Activated T-cell treated with anti-CD3 and anti-CD28 coated beads, Interleukin-2, amount 50 U/mL, for 72 hours (primary cell): Measurements from ENCODE around the gene HHLA2. TPM values are rescaled to one million over a fixed set of nuclear protein-coding genes. Genes with fewer than 3 reads are reported as not detected.
A peak's percentile ranks its signal among the peaks of the same experiment; 100 is the strongest.
"Not testable (repeated sequence)": the region's sequence is repeated elsewhere in the genome, so short reads cannot be mapped to it uniquely, and the experiment has no call there.

Experiments used
- ATAC-seq, 2 donors: fragments of 150-1000 bp; cut with Tn5 transposase; replicated peaks in 1 of 2; 2 replicates each; pipeline ENCODE4 v1.10.0; 2021; ENCODE audit warnings: moderate library complexity in 2 of 2, mild to moderate bottlenecking in 1 of 2
- DNase-seq, 2 donors: peaks; one replicate each; pipeline ENCODE4 v3.0.0; 2021 to 2022; ENCODE audit warnings: mixed read lengths in 1 of 2
- H3K27ac Mint-ChIP-seq: one replicate; pipeline ENCODE4 v1.8.0; 2022; ENCODE audit warnings: mild to moderate bottlenecking, moderate library complexity, mixed read lengths
- H3K27me3 Mint-ChIP-seq: one replicate; pipeline ENCODE4 v1.8.0; 2022; ENCODE audit warnings: low read depth, mixed read lengths
- H3K36me3 Mint-ChIP-seq, 2 donors: one replicate each; pipeline ENCODE4 v1.8.0; 2022; ENCODE audit warnings: mixed read lengths in 2 of 2, mild to moderate bottlenecking in 1 of 2; ENCODE audit not compliant: insufficient read depth in 2 of 2
- H3K4me1 Mint-ChIP-seq: one replicate; pipeline ENCODE4 v1.8.0; 2022; ENCODE audit warnings: low read depth, mixed read lengths
- H3K4me3 Mint-ChIP-seq, 2 donors: one replicate each; pipeline ENCODE4 v1.8.0; 2022; ENCODE audit warnings: mild to moderate bottlenecking in 2 of 2, mixed read lengths in 2 of 2, moderate library complexity in 2 of 2
- H3K9me3 Mint-ChIP-seq, 2 donors: one replicate each; pipeline ENCODE4 v1.8.0; 2022; ENCODE audit warnings: mixed read lengths in 2 of 2
- total RNA-seq, 2 donors: library from RNA; stranded (reverse); gene quantifications; one replicate each; pipeline ENCODE4 v1.2.3, GENCODE V29; 2022

HHLA2 gene
- total RNA-seq, 2 donors from 2014 or later, result 1.9 TPM

DNA sequence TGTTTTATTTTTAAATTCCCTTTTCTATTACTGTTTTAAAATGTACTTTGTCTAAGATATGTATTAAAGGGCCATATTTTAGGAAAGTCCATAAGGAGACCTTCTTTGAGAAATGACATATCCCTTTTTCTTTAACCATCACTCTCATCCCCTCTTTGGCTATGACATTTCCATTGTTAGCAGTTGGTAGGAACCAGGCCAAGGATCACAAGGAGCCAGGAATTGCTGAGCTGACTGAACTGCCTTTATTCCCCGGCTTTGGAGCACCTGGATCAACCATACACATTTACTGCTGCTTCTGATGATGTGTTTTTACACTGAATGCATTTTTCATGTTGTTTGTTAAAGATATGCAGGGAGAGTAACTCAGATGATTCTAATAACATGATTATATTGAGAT, 79.7 kb downstream of the HHLA2 start:
- Mint-ChIP-seq H3K27ac (no peak overlapping the region), H3K36me3 (peaks cover 2% of the 10 kb centered on the region in 2 donors), H3K27me3 (peaks cover 6% of the 10 kb centered on the region), H3K4me3 (no peak overlapping the region), H3K9me3 (peaks cover 0 to 8% of the 10 kb centered on the region in 2 donors), H3K4me1 (no peaks in the 10 kb centered on the region)
- DNase-seq, result no peak
- no peak for ATAC-seq

DNA sequence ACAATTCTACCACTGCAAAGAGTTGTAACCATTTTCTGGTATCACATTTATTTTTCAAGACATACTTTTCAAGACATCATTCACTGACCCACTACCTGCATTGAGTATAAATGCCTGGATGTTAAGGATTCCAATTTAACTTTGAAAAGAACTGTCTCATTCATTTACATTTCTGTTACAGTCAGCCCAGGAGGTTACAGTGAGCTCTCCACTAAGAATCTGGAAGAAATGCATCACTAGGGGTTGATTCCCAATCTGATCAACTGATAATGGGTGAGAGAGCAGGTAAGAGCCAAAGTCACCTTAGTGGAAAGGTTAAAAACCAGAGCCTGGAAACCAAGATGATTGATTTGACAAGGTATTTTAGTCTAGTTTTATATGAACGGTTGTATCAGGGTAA, 81.0 kb downstream of the HHLA2 start:
- no peak for DNase-seq
- no peaks in the 10 kb centered on the region for H3K27me3 Mint-ChIP-seq

DNA sequence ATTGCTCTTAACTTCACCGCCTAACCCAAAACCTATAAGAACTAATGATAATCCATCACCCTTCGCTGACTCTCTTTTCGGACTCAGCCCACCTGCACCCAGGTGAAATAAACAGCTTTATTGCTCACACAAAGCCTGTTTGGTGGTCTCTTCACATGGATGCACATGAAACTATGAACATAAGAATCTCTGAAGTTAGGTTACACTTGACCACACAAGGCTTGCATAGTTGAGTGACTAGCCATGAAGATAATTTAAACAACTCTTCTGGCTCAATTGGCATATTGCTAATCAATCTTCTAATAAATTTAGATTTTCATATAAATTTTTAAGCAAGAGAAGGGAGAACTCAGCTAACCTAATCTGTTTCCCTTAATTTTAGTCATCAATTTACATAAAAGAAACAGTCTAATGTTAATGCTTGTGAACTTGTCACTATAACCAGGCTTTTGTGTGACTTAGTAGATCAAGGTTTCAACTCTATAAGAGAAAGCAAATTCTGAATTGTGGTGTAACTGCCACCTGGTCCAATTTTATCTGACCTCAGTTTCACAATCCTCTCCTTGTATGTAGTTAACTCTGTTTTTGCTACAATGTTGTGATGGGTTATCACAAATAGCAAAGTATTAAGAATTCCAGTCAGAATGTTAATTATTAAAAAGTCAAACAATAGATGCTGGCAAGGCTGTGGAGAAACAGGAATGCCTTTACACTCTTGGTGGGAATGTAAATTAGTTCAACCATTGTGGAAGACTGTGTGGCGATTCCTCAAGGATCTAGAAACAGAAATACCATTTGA, 82.0 kb downstream of the HHLA2 start:
- DNase-seq, result no peak
- no peaks in the 10 kb centered on the region for H3K36me3 Mint-ChIP-seq
- H3K27ac Mint-ChIP-seq, result no peak overlapping the region
- no peaks in the 10 kb centered on the region for H3K27me3 Mint-ChIP-seq
- H3K4me3 Mint-ChIP-seq, result no peak overlapping the region
- peaks cover 0 to 2% of the 10 kb centered on the region in 2 donors for H3K9me3 Mint-ChIP-seq
- H3K4me1 Mint-ChIP-seq, result no peaks in the 10 kb centered on the region
- ATAC-seq, result no peak

More for the DNA sequence above, 81.0 kb downstream of the HHLA2 start:
- no peak overlapping the region for H3K4me3 Mint-ChIP-seq
- no peak for ATAC-seq
- H3K36me3 Mint-ChIP-seq, result peaks cover 2% of the 10 kb centered on the region in 2 donors
- H3K9me3 Mint-ChIP-seq, result peaks cover 0 to 5% of the 10 kb centered on the region in 2 donors
- no peaks in the 10 kb centered on the region for H3K4me1 Mint-ChIP-seq
- H3K27ac Mint-ChIP-seq, result no peak overlapping the region

DNA sequence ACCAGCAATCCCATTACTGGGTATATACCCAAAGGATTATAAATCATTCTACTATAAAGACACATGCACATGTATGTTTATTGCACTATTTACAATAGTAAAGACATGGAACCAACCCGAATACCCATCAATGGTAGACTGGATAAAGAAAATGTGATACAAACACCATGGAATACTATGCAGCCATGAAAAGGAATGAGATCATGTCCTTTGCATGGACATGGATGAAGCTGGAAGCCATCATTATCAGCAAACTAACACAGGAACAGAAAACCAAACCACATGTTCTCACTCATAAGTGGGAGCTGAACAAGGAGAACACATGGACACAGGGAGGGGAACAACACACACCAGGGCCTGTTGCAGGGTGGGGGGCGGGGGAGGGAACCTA, 82.6 kb downstream of the HHLA2 start:
- H3K27ac Mint-ChIP-seq, H3K27me3 Mint-ChIP-seq: not testable (repeated sequence)

GRCh38 chr3:108380128-108380795, 83.9 kb downstream of the HHLA2 start:
- peaks cover 2% of the 10 kb centered on the region for H3K27me3 Mint-ChIP-seq
- no peaks in the 10 kb centered on the region for H3K36me3 Mint-ChIP-seq
- DNase-seq (no peak), ATAC-seq (no peak)
- H3K27ac Mint-ChIP-seq, result no peak overlapping the region
- no peaks in the 10 kb centered on the region for H3K4me1 Mint-ChIP-seq
- no peak overlapping the region for H3K4me3 Mint-ChIP-seq
- H3K9me3 Mint-ChIP-seq, result peaks cover 0 to 2% of the 10 kb centered on the region in 2 donors

More for the DNA sequence above, 82.6 kb downstream of the HHLA2 start:
- H3K36me3 Mint-ChIP-seq, DNase-seq, H3K4me3 Mint-ChIP-seq, H3K4me1 Mint-ChIP-seq, ATAC-seq, H3K9me3 Mint-ChIP-seq: not testable (repeated sequence)

DNA sequence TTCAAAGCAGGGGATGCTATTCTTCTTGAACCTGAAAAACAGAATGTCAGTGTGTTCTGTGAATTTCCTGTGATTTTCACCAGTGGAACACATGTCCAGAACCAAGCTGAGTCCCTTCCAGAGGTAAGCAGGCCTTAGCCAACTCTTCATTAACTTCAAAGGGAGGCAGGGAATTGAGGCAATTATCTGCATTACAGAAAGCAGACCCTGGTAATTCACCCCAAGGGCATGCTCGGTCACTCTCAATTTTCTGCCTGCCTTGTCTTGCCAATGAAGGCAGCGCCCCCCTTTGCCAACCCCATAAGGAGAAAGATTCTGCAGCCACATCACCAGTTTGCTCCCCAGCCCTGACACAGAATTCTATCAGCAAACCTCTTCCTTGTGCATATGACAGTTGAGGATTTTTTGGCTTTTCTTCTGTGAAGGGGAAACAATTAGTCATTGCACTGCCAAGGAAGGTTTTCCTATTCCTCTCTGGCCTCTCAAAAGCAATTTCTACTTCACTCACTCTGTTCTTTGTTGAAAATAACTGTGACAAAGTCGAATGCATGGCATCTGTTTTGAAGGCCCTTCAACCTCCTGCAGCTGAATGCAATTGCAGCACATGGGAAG, 85.3 kb downstream of the HHLA2 start:
- Mint-ChIP-seq H3K36me3 (no peaks in the 10 kb centered on the region), H3K27me3 (peaks cover 15% of the 10 kb centered on the region), H3K4me3 (no peak overlapping the region), H3K4me1 (peaks cover 4% of the 10 kb centered on the region), H3K27ac (no peak overlapping the region), H3K9me3 (peaks cover 0 to 2% of the 10 kb centered on the region in 2 donors)
- DNase-seq (no peak), ATAC-seq (no peak)

DNA sequence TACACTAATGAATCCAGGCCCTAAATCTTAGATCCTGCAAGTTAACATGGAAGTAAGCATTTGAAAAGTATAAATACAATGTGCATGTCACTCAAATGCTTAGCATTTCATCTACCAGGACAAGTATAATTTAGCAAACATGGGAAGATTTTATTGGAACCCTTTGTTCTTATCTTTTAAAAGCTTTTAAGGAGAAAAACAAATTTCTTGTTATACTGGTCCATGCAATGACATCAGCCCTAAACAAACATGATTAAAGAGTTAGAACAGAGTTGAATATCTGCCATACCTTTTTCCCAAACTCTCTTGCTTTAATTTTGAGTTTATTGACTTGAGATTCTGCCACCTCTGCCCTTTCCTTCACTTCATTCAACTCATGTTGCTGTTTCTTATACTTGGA, 87.0 kb downstream of the HHLA2 start:
- Mint-ChIP-seq H3K4me3 (no peak overlapping the region), H3K27ac (no peak overlapping the region), H3K27me3 (peaks cover 17% of the 10 kb centered on the region), H3K4me1 (peaks cover 21% of the 10 kb centered on the region), H3K9me3 (peaks cover 0 to 2% of the 10 kb centered on the region in 2 donors), H3K36me3 (no peaks in the 10 kb centered on the region)
- ATAC-seq, result no peak
- DNase-seq, result no peak

GRCh38 chr3:108387063-108387462, 90.7 kb downstream of the HHLA2 start:
- Mint-ChIP-seq H3K9me3 (no peaks in the 10 kb centered on the region), H3K27ac (no peak overlapping the region), H3K4me1 (peaks cover 33% of the 10 kb centered on the region), H3K27me3 (peaks cover 32% of the 10 kb centered on the region), H3K36me3 (no peaks in the 10 kb centered on the region), H3K4me3 (no peak overlapping the region)
- ATAC-seq, result no peak
- no peak for DNase-seq

DNA sequence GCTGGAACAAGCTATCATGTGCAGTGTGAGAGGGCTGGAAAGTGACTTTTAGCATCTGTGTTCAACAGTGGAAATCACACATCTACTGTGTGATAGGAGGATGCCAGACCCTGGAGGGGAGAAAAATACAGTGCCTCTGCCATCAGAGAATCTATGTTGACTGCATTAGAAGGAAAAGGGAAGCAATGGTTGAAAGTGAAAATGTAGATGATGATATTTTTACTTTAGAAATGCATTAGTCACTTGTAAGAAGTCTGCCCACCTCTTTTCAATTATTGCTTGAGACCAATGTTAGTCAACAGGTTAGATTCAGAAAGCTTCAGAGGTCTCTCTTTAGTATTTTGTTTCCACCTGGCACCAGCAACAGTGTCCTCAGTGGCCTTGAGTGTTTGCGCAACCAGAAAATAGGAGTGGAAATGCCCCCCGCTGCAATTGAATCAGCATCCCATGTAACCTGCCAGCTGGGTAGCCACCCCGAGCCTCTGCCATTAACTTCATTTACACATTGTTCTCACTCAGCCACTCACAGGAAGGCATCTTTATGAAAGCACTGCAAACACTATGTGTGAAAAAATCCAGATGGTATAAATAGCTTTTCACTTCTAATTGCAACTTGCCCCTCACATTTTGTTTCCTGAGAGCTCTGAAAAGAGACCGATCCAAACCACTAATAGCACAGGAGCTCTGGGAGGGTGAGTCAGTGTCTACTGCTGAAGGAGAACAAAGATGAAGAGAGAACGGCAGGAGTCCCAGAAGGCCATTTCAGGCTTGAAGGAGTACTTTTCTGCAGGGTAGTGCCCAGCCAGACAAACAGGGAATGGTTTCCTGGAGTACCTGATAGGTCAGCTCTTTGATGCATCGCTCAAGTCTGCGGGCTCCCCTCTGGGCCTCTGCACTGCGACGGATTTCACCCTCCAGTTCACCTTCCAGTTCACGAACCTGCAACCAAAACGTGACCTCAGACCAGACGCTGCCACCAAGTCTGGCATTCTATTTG, 92.1 kb downstream of the HHLA2 start:
- no peaks in the 10 kb centered on the region for H3K9me3 Mint-ChIP-seq
- ATAC-seq (peak; percentile 80 to 88), DNase-seq (peak in 1 of 2 donors; percentile 7)
- peak overlapping the region; percentile 11 to 41 for H3K4me3 Mint-ChIP-seq
- peak overlapping the region; percentile 3 for H3K27ac Mint-ChIP-seq
- peaks cover 33% of the 10 kb centered on the region for H3K4me1 Mint-ChIP-seq
- H3K27me3 Mint-ChIP-seq, result peaks cover 46% of the 10 kb centered on the region
- H3K36me3 Mint-ChIP-seq, result no peaks in the 10 kb centered on the region

DNA sequence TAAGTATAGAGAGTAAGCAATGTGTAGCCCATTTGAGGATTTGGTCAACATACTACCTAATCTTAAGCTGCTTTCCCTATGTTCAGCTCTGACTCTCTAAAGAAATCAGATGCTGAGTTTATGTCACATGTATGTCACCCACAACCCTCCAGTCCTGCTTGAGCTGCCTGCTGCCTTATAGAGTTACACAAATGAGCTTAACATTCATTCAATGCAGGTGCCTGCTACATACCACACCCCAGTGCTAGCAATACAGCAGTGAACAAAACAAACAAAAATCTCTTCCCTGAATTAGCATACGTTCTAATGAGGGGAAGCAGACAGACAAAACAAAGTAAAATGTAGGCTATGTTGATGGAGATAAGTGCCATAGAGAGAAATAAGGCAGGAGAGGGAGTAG, 93.0 kb downstream of the HHLA2 start:
- Mint-ChIP-seq H3K36me3 (no peaks in the 10 kb centered on the region), H3K4me3 (no peak overlapping the region), H3K9me3 (no peaks in the 10 kb centered on the region), H3K27me3 (peaks cover 52% of the 10 kb centered on the region), H3K27ac (no peak overlapping the region), H3K4me1 (peaks cover 33% of the 10 kb centered on the region)
- ATAC-seq (no peak), DNase-seq (no peak)

DNA sequence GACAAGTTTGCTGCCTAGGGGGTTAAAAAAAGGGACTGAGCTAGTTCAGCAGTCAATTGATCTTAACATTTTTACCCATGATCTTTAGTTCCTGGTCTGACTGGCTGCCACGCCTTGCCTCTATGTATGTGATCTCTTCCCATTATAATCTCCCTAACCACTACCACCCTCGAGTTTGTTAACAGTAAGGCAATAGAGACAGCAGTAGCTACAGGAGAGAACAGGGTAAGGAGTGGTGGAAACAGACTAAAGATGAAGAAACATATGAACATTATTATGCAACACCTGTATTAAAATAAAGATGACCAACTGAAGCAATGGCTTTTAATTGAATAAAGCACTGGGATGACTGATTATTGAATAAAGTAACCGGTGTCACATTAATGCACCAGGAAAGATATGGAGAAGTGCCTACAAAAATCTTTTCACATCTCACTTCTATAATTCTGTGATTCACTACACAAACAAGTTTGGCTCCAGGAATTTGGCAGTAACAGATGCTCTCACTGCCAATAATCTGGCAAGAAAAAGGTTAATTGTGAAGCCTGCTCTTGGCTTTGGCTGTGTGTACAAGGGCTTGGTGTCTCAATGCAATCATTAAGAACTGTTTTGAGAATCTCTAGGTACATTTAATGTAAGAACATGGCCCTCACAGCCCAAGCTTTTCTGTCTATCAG, 95.7 kb downstream of the HHLA2 start:
- no peak overlapping the region for H3K4me3 Mint-ChIP-seq
- H3K27me3 Mint-ChIP-seq, result peaks cover 38% of the 10 kb centered on the region
- H3K4me1 Mint-ChIP-seq, result peaks cover 25% of the 10 kb centered on the region
- H3K9me3 Mint-ChIP-seq, result no peaks in the 10 kb centered on the region
- DNase-seq (no peak), ATAC-seq (no peak)
- H3K27ac Mint-ChIP-seq, result no peak overlapping the region
- H3K36me3 Mint-ChIP-seq, result no peaks in the 10 kb centered on the region
